ENCODE measurements around the gene ST7L. TPM values are rescaled to one million over a fixed set of nuclear protein-coding genes. Genes with fewer than 3 reads are reported as not detected.

Gene ST7L
- polyA plus RNA-seq, 1 donor (not counting 4 experiments of a cell fraction or from before 2014, with no cell fraction given) = 13.4 TPM

- no peak overlapping the region for H3K4me2 ChIP-seq (ENCODE audit: control insufficient read depth, extremely low read depth, insufficient read depth, low read depth, low read length)
These were observed 91.5 kb downstream of the ST7L start for GRCh38 chr1:112527266-112528010.

GRCh38 chr1:112524986-112525385 lies 94.0 kb downstream of the ST7L start:
- Histone ChIP-seq H3K4me2 (ENCODE audit: control insufficient read depth, extremely low read depth, insufficient read depth, low read depth, low read length) (no peak overlapping the region), H3K36me3 (ENCODE audit: control insufficient read depth in 2 of 2, extremely low read depth in 1 of 2, insufficient read depth in 2 of 2, low read length in 2 of 2) (peaks cover 4 to 10% of the 10 kb centered on the region in 2 experiments), H4K20me1 (ENCODE audit: control insufficient read depth, extremely low read depth, insufficient read depth, low read length) (no peaks in the 10 kb centered on the region), H3K9me3 (ENCODE audit: control insufficient read depth, low read depth, low read length) (no peaks in the 10 kb centered on the region), H3K27me3 (ENCODE audit: control insufficient read depth, extremely low read depth, insufficient read depth, low read length) (no peaks in the 10 kb centered on the region), H3K4me3 (ENCODE audit: control insufficient read depth in 2 of 3, extremely low read depth in 1 of 3, insufficient read depth in 2 of 3, low read depth in 1 of 3, low read length in 3 of 3) (no peak overlapping the region), H3K79me2 (ENCODE audit: control insufficient read depth, insufficient read depth, low read length) (no peaks in the 10 kb centered on the region), H3K9me1 (ENCODE audit: control insufficient read depth, extremely low read depth, insufficient read depth, low read length) (no peaks in the 10 kb centered on the region), H2AFZ (ENCODE audit: control insufficient read depth, low read length) (no peak overlapping the region), H3K27ac (ENCODE audit: control insufficient read depth, insufficient read depth, low read length) (no peak overlapping the region), H3K9ac (ENCODE audit: control insufficient read depth, extremely low read depth, insufficient read depth, low read length) (no peak overlapping the region), H3K4me1 (ENCODE audit: control insufficient read depth, extremely low read depth, insufficient read depth, low read length) (peaks cover 15% of the 10 kb centered on the region)
- dilution Hi-C loops (cut with MboI; ENCODE audit: extremely low pct_ligation_motif_present, low sequenced_read_pairs) = no loop called here
- DNase-seq (ENCODE audit: low read depth, low spot score) (no peak), FAIRE-seq (no peak)
- TF ChIP-seq EZH2 (IDR thresholded peaks at IDR 0.05; ENCODE audit: low read length) = no peak
- TF ChIP-seq CTCF (optimal IDR thresholded peaks at IDR 0.05 in 1 of 3, IDR thresholded peaks at IDR 0.05 in 1 of 3, conservative IDR thresholded peaks at IDR 0.05 in 1 of 3; ENCODE audit: extremely low read depth in 1 of 3, insufficient read depth in 2 of 3, low read length in 3 of 3) = no peak

More at GRCh38 chr1:112527266-112528010, 91.5 kb downstream of the ST7L start:
- H3K4me1 ChIP-seq (ENCODE audit: control insufficient read depth, extremely low read depth, insufficient read depth, low read length) = peaks cover 9% of the 10 kb centered on the region
- no peaks in the 10 kb centered on the region for H4K20me1 ChIP-seq (ENCODE audit: control insufficient read depth, extremely low read depth, insufficient read depth, low read length)
- dilution Hi-C loops (cut with MboI; ENCODE audit: extremely low pct_ligation_motif_present, low sequenced_read_pairs) = no loop called here
- no peak overlapping the region for H3K27ac ChIP-seq (ENCODE audit: control insufficient read depth, insufficient read depth, low read length)
- H2AFZ ChIP-seq (ENCODE audit: control insufficient read depth, low read length) = no peak overlapping the region
- H3K9ac ChIP-seq (ENCODE audit: control insufficient read depth, extremely low read depth, insufficient read depth, low read length) = no peak overlapping the region
- H3K27me3 ChIP-seq (ENCODE audit: control insufficient read depth, extremely low read depth, insufficient read depth, low read length) = no peaks in the 10 kb centered on the region
- H3K79me2 ChIP-seq (ENCODE audit: control insufficient read depth, insufficient read depth, low read length) = no peaks in the 10 kb centered on the region
- H3K9me3 ChIP-seq (ENCODE audit: control insufficient read depth, low read depth, low read length) = no peaks in the 10 kb centered on the region
- H3K4me3 ChIP-seq (ENCODE audit: control insufficient read depth in 2 of 3, extremely low read depth in 1 of 3, insufficient read depth in 2 of 3, low read depth in 1 of 3, low read length in 3 of 3) = no peak overlapping the region
- no peak for FAIRE-seq
- no peak for DNase-seq (ENCODE audit: low read depth, low spot score)
- no peaks in the 10 kb centered on the region for H3K9me1 ChIP-seq (ENCODE audit: control insufficient read depth, extremely low read depth, insufficient read depth, low read length)
- peaks cover 4 to 10% of the 10 kb centered on the region in 2 experiments for H3K36me3 ChIP-seq (ENCODE audit: control insufficient read depth in 2 of 2, extremely low read depth in 1 of 2, insufficient read depth in 2 of 2, low read length in 2 of 2)
- no peak for TF ChIP-seq CTCF (optimal IDR thresholded peaks at IDR 0.05 in 1 of 3, IDR thresholded peaks at IDR 0.05 in 1 of 3, conservative IDR thresholded peaks at IDR 0.05 in 1 of 3; ENCODE audit: extremely low read depth in 1 of 3, insufficient read depth in 2 of 3, low read length in 3 of 3)
- TF ChIP-seq EZH2 (IDR thresholded peaks at IDR 0.05; ENCODE audit: low read length) = no peak

All from keratinocyte (primary cell).